Urinary bladder (tissue), 4 donors: ENCODE results near the gene CRTC3. TPM values are rescaled to one million over a fixed set of nuclear protein-coding genes. Genes with fewer than 3 reads are reported as not detected.
A peak's percentile ranks its signal among the peaks of the same experiment; 100 is the strongest.

ENCODE experiments used
- DNase-seq: peaks from one replicate; pipeline ENCODE4 v3.0.0-alpha.2; 2015; ENCODE audit errors: extremely low spot score
- H3K27ac ChIP-seq: one replicate; pipeline ENCODE4 v1.5.1; 2013; ENCODE audit warnings: low read depth, mild to moderate bottlenecking, moderate library complexity
- H3K36me3 ChIP-seq: one replicate; pipeline ENCODE4 v1.6.1; 2013; ENCODE audit warnings: mild to moderate bottlenecking, moderate library complexity; ENCODE audit not compliant: insufficient read depth
- H3K4me1 ChIP-seq: one replicate; pipeline ENCODE4 v1.6.1; 2013; ENCODE audit warnings: mild to moderate bottlenecking, moderate library complexity; ENCODE audit not compliant: insufficient read depth
- H3K4me3 ChIP-seq: one replicate; pipeline ENCODE4 v1.5.1; 2013; ENCODE audit warnings: low read depth, low read length
- WGBS: extraction: QIAGEN DNeasy Blood & Tissue Kit; methylation state at CpG from one replicate; pipeline ENCODE4 v1.1.7; 2013; 5-methylcytosine and 5-hydroxymethylcytosine counted together
- polyA plus RNA-seq: library from polyadenylated mRNA; stranded (reverse); fragments of 200-250 nt; gene quantifications from one replicate; pipeline ENCODE4 v1.2.3, GENCODE V29; 2013
- total RNA-seq: library from RNA; depleted of rRNA; stranded (reverse); fragments of >200 nt; gene quantifications from one replicate; pipeline ENCODE4 v1.2.3, GENCODE V29; 2014
- donor health status: healthy with polysubstance abuse.
- donor health status: healthy.

CRTC3 gene
- total and polyA plus RNA-seq, 2 donors, result 41.3 to 41.9 TPM

GRCh38 chr15:90641581-90642463 lies 112.1 kb downstream of the CRTC3 start:
- Histone ChIP-seq H3K36me3 (no peaks in the 10 kb centered on the region), H3K4me3 (no peak overlapping the region), H3K27ac (no peak overlapping the region), H3K4me1 (no peaks in the 10 kb centered on the region)
- 84% methylated on average over 16 of the region's 16 CpGs for WGBS
- no peak for DNase-seq

- H3K4me3 ChIP-seq, result no peak overlapping the region
- 91% methylated on average over 30 of the region's 30 CpGs for WGBS
- no peaks in the 10 kb centered on the region for H3K4me1 ChIP-seq
- H3K36me3 ChIP-seq, result no peaks in the 10 kb centered on the region
- H3K27ac ChIP-seq, result no peak overlapping the region
- no peak for DNase-seq
These were observed 113.0 kb downstream of the CRTC3 start for GRCh38 chr15:90642464-90643300.

GRCh38 chr15:90643301-90643632 lies 113.5 kb downstream of the CRTC3 start:
- no peak for DNase-seq
- WGBS, result 95% methylated on average over 7 of the region's 7 CpGs
- Histone ChIP-seq H3K4me3 (no peak overlapping the region), H3K27ac (no peak overlapping the region), H3K4me1 (no peaks in the 10 kb centered on the region), H3K36me3 (no peaks in the 10 kb centered on the region)

GRCh38 chr15:90644526-90644925 lies 114.8 kb downstream of the CRTC3 start:
- DNase-seq, result no peak
- WGBS, result 84% methylated on average over 8 of the region's 8 CpGs
- Histone ChIP-seq H3K27ac (no peak overlapping the region), H3K36me3 (no peaks in the 10 kb centered on the region), H3K4me1 (no peaks in the 10 kb centered on the region), H3K4me3 (no peak overlapping the region)

GRCh38 chr15:90644952-90645725 lies 115.4 kb downstream of the CRTC3 start:
- no peak for DNase-seq
- H3K4me1 ChIP-seq, result no peaks in the 10 kb centered on the region
- 78% methylated on average over 9 of the region's 9 CpGs for WGBS
- no peak overlapping the region for H3K27ac ChIP-seq
- no peaks in the 10 kb centered on the region for H3K36me3 ChIP-seq
- no peak overlapping the region for H3K4me3 ChIP-seq

GRCh38 chr15:90645873-90646575 lies 116.3 kb downstream of the CRTC3 start:
- Histone ChIP-seq H3K27ac (no peak overlapping the region), H3K4me1 (no peaks in the 10 kb centered on the region), H3K4me3 (no peak overlapping the region), H3K36me3 (no peaks in the 10 kb centered on the region)
- no peak for DNase-seq
- 79% methylated on average over 23 of the region's 23 CpGs for WGBS

GRCh38 chr15:90646662-90647305 lies 117.1 kb downstream of the CRTC3 start:
- Histone ChIP-seq H3K27ac (no peak overlapping the region), H3K4me3 (no peak overlapping the region), H3K36me3 (no peaks in the 10 kb centered on the region), H3K4me1 (no peaks in the 10 kb centered on the region)
- 67% methylated on average over 6 of the region's 6 CpGs for WGBS
- DNase-seq, result no peak

- WGBS, result 56% methylated on average over 2 of the region's 2 CpGs
- no peak overlapping the region for H3K4me3 ChIP-seq
- H3K27ac ChIP-seq, result no peak overlapping the region
- no peak for DNase-seq
- no peaks in the 10 kb centered on the region for H3K36me3 ChIP-seq
- no peaks in the 10 kb centered on the region for H3K4me1 ChIP-seq
These were observed 117.6 kb downstream of the CRTC3 start for GRCh38 chr15:90647326-90647725.

- Histone ChIP-seq H3K36me3 (no peaks in the 10 kb centered on the region), H3K27ac (no peak overlapping the region), H3K4me3 (no peak overlapping the region), H3K4me1 (no peaks in the 10 kb centered on the region)
- WGBS, result 18% methylated on average over 14 of the region's 14 CpGs
- DNase-seq, result peak; percentile 61
These were observed 118.7 kb downstream of the CRTC3 start for GRCh38 chr15:90648137-90649070.

- 60% methylated on average over 8 of the region's 8 CpGs for WGBS
- DNase-seq, result no peak
- Histone ChIP-seq H3K36me3 (no peaks in the 10 kb centered on the region), H3K27ac (no peak overlapping the region), H3K4me3 (no peak overlapping the region), H3K4me1 (no peaks in the 10 kb centered on the region)
These were observed 120.6 kb downstream of the CRTC3 start for GRCh38 chr15:90650117-90650955.

- whole genome bisulfite sequencing, result 85% methylated on average over 14 of the region's 14 CpGs
- Histone ChIP-seq H3K4me1 (no peaks in the 10 kb centered on the region), H3K27ac (no peak overlapping the region), H3K4me3 (no peak overlapping the region), H3K36me3 (no peaks in the 10 kb centered on the region)
- no peak for DNase-seq
These were observed 121.4 kb downstream of the CRTC3 start for GRCh38 chr15:90650956-90651689.
